ENCODE results near the gene CCDC50. TPM values are rescaled to one million over a fixed set of nuclear protein-coding genes. Genes with fewer than 3 reads are reported as not detected.

The CCDC50 gene
- total RNA-seq, 1 donor from 2014 or later: 58.7 TPM

GRCh38 chr3:191440532-191440931 is 111.3 kb downstream of the CCDC50 start:
- TF ChIP-seq POLR2AphosphoS5 (IDR thresholded peaks at IDR 0.05; ENCODE audit: insufficient read depth in 1 of 2, low read depth in 1 of 2) (no peak), CTCF (IDR thresholded peaks at IDR 0.05) (no peak), POLR2A (IDR thresholded peaks at IDR 0.05) (no peak)
- intact Hi-C loops (cut with DNase I): no loop called here
- Histone ChIP-seq H3K9me3 (no peaks in the 10 kb centered on the region), H3K27ac (no peak overlapping the region), H3K36me3 (no peaks in the 10 kb centered on the region), H3K4me3 (no peak overlapping the region), H3K4me1 (no peaks in the 10 kb centered on the region), H3K27me3 (no peaks in the 10 kb centered on the region)
- DNase-seq (ENCODE audit: extremely low spot score in 2 of 2): no peak

- DNase-seq (ENCODE audit: extremely low spot score in 2 of 2): no peak
- Histone ChIP-seq H3K4me3 (no peak overlapping the region), H3K36me3 (no peaks in the 10 kb centered on the region), H3K4me1 (no peaks in the 10 kb centered on the region), H3K9me3 (no peaks in the 10 kb centered on the region), H3K27me3 (no peaks in the 10 kb centered on the region), H3K27ac (no peak overlapping the region)
- TF ChIP-seq POLR2AphosphoS5 (IDR thresholded peaks at IDR 0.05; ENCODE audit: insufficient read depth in 1 of 2, low read depth in 1 of 2) (no peak), POLR2A (IDR thresholded peaks at IDR 0.05) (no peak), CTCF (IDR thresholded peaks at IDR 0.05) (no peak)
- intact Hi-C loops (cut with DNase I): no loop called here
Observed at GRCh38 chr3:191441687-191442086, 112.5 kb downstream of the CCDC50 start.

- no peaks in the 10 kb centered on the region for H3K27me3 ChIP-seq
- H3K4me3 ChIP-seq: no peak overlapping the region
- no peak for TF ChIP-seq POLR2A (IDR thresholded peaks at IDR 0.05)
- no peak for TF ChIP-seq POLR2AphosphoS5 (IDR thresholded peaks at IDR 0.05; ENCODE audit: insufficient read depth in 1 of 2, low read depth in 1 of 2)
- no peak for TF ChIP-seq CTCF (IDR thresholded peaks at IDR 0.05)
- no peaks in the 10 kb centered on the region for H3K9me3 ChIP-seq
- H3K27ac ChIP-seq: no peak overlapping the region
- H3K36me3 ChIP-seq: no peaks in the 10 kb centered on the region
- no peaks in the 10 kb centered on the region for H3K4me1 ChIP-seq
- intact Hi-C loops (cut with DNase I): no loop called here
- no peak for DNase-seq (ENCODE audit: extremely low spot score in 2 of 2)
Observed at GRCh38 chr3:191444569-191444968, 115.4 kb downstream of the CCDC50 start.

Other genes with a start within 250 kb of the CCDC50 start
- gene OSTN, start 130.2 kb upstream of the CCDC50 start, total RNA-seq: not detected
- gene UTS2B, start 1.1 kb downstream of the CCDC50 start, total RNA-seq: 1.7 TPM
- not detected for gene PYDC2, start 131.8 kb downstream of the CCDC50 start, total RNA-seq